Measurements from ENCODE around the gene PRR16.
"Not testable (repeated sequence)": the region's sequence is repeated elsewhere in the genome, so short reads cannot be mapped to it uniquely, and the experiment has no call there.

Gene PRR16

GRCh38 chr5:120463991-120464626 lies at the start of gene PRR16:
PRR16 (plus strand) TSS chr5:120464300.
- no peak within 1 kb of the TSS for H2AFZ ChIP-seq (ENCODE audit: low read depth, low read length, severe bottlenecking)
- H3K9ac ChIP-seq (ENCODE audit: low read length) = no peak within 1 kb of the TSS
- no peaks in the 10 kb centered on the region for H3K9me3 ChIP-seq (ENCODE audit: insufficient read depth, low read length)
- H4K20me1 ChIP-seq (ENCODE audit: low read depth, low read length) = no peaks in the 10 kb centered on the region
- no peaks in the 10 kb centered on the region for H3K27me3 ChIP-seq (ENCODE audit: low read length)
- no peak within 1 kb of the TSS for H3K4me2 ChIP-seq (ENCODE audit: low read depth, low read length, poor library complexity, severe bottlenecking)
- H3K9me2 ChIP-seq (replicated peaks; ENCODE audit: insufficient read depth, low read length) = no peaks in the 10 kb centered on the region
- H3F3A ChIP-seq (ENCODE audit: insufficient read depth) = no peaks in the 10 kb centered on the region
- TF ChIP-seq CTCF (IDR thresholded peaks at IDR 0.05; ENCODE audit: insufficient read depth, low read length, poor library complexity, severe bottlenecking) (no peak), EZH2phosphoT487 (conservative IDR thresholded peaks at IDR 0.05; ENCODE audit: low read length) (no peak)
- H3K27ac ChIP-seq (ENCODE audit: low read depth, low read length) = no peak within 1 kb of the TSS
- no peaks in the 10 kb centered on the region for H3K79me2 ChIP-seq (ENCODE audit: insufficient read depth, low read length)
- H3K36me3 ChIP-seq (ENCODE audit: low read length) = no peaks in the 10 kb centered on the region
- no peak within 1 kb of the TSS for H3K4me3 ChIP-seq (ENCODE audit: insufficient read depth, low read length, poor library complexity, severe bottlenecking)

- Histone ChIP-seq H4K20me1 (ENCODE audit: low read depth, low read length) (no peaks in the 10 kb centered on the region), H2AFZ (ENCODE audit: low read depth, low read length, severe bottlenecking) (no peak overlapping the region), H3K9ac (ENCODE audit: low read length) (no peak overlapping the region), H3K4me3 (ENCODE audit: insufficient read depth, low read length, poor library complexity, severe bottlenecking) (no peak overlapping the region), H3K9me2 (replicated peaks; ENCODE audit: insufficient read depth, low read length) (no peaks in the 10 kb centered on the region), H3K79me2 (ENCODE audit: insufficient read depth, low read length) (no peaks in the 10 kb centered on the region), H3K27me3 (ENCODE audit: low read length) (no peaks in the 10 kb centered on the region), H3K36me3 (ENCODE audit: low read length) (no peaks in the 10 kb centered on the region), H3K27ac (ENCODE audit: low read depth, low read length) (no peak overlapping the region), H3K9me3 (ENCODE audit: insufficient read depth, low read length) (no peaks in the 10 kb centered on the region), H3K4me2 (ENCODE audit: low read depth, low read length, poor library complexity, severe bottlenecking) (no peak overlapping the region), H3F3A (ENCODE audit: insufficient read depth) (no peaks in the 10 kb centered on the region)
- TF ChIP-seq CTCF (IDR thresholded peaks at IDR 0.05; ENCODE audit: insufficient read depth, low read length, poor library complexity, severe bottlenecking) (no peak), EZH2phosphoT487 (conservative IDR thresholded peaks at IDR 0.05; ENCODE audit: low read length) (no peak)
Measured at GRCh38 chr5:120415985-120416384, 48.1 kb upstream of the PRR16 start.

GRCh38 chr5:120419127-120419526 lies 45.0 kb upstream of the PRR16 start:
- Histone ChIP-seq H3K79me2 (ENCODE audit: insufficient read depth, low read length) (no peaks in the 10 kb centered on the region), H3F3A (ENCODE audit: insufficient read depth) (no peaks in the 10 kb centered on the region), H3K36me3 (ENCODE audit: low read length) (no peaks in the 10 kb centered on the region), H3K27me3 (ENCODE audit: low read length) (no peaks in the 10 kb centered on the region), H2AFZ (ENCODE audit: low read depth, low read length, severe bottlenecking) (no peak overlapping the region), H3K9me2 (replicated peaks; ENCODE audit: insufficient read depth, low read length) (no peaks in the 10 kb centered on the region), H3K4me2 (ENCODE audit: low read depth, low read length, poor library complexity, severe bottlenecking) (no peak overlapping the region), H3K9me3 (ENCODE audit: insufficient read depth, low read length) (no peaks in the 10 kb centered on the region), H3K4me3 (ENCODE audit: insufficient read depth, low read length, poor library complexity, severe bottlenecking) (no peak overlapping the region), H3K27ac (ENCODE audit: low read depth, low read length) (no peak overlapping the region), H3K9ac (ENCODE audit: low read length) (no peak overlapping the region), H4K20me1 (ENCODE audit: low read depth, low read length) (no peaks in the 10 kb centered on the region)
- TF ChIP-seq EZH2phosphoT487 (conservative IDR thresholded peaks at IDR 0.05; ENCODE audit: low read length) (no peak), CTCF (IDR thresholded peaks at IDR 0.05; ENCODE audit: insufficient read depth, low read length, poor library complexity, severe bottlenecking) (no peak)

- H3K9me3 ChIP-seq (ENCODE audit: insufficient read depth, low read length); H3K9ac ChIP-seq (ENCODE audit: low read length); H3K4me3 ChIP-seq (ENCODE audit: insufficient read depth, low read length, poor library complexity, severe bottlenecking); H3K9me2 ChIP-seq (replicated peaks; ENCODE audit: insufficient read depth, low read length); H3K79me2 ChIP-seq (ENCODE audit: insufficient read depth, low read length); H3K27ac ChIP-seq (ENCODE audit: low read depth, low read length); H2AFZ ChIP-seq (ENCODE audit: low read depth, low read length, severe bottlenecking); H3K27me3 ChIP-seq (ENCODE audit: low read length); H4K20me1 ChIP-seq (ENCODE audit: low read depth, low read length); H3F3A ChIP-seq (ENCODE audit: insufficient read depth); H3K4me2 ChIP-seq (ENCODE audit: low read depth, low read length, poor library complexity, severe bottlenecking); H3K36me3 ChIP-seq (ENCODE audit: low read length): not testable (repeated sequence)
Measured at GRCh38 chr5:120426633-120427275, 37.3 kb upstream of the PRR16 start.
